WTC11 (cell line): ENCODE data around the gene CACNA1A. TPM values are rescaled to one million over a fixed set of nuclear protein-coding genes. Genes with fewer than 3 reads are reported as not detected.

Experiments
- ATAC-seq: fragments of 200-7000 bp; cut with Tn5 transposase; 2 replicates; pipeline ENCODE4 v1.10.0; 2021; ENCODE audit warnings: mild to moderate bottlenecking, moderate library complexity
- CTCF ChIA-PET: fragments of 300-600 bp; sonication (Branson Sonifier 250); formaldehyde crosslinking; loops from one replicate; lab custom pipeline; 2021; ENCODE audit warnings: antibody characterized with exemption; lab: Charles Lee
- POLR2A ChIA-PET: fragments of 350-600 bp; sonication (Branson Sonifier 250); formaldehyde crosslinking; loops from one replicate; lab custom pipeline; 2021; ENCODE audit warnings: antibody characterized with exemption; lab: Charles Lee
- DNase-seq: peaks from one replicate; pipeline ENCODE4 v3.0.0; 2021; ENCODE audit warnings: low spot score
- H3K27ac Mint-ChIP-seq: 2 replicates; pipeline ENCODE4 v1.8.0; 2021; ENCODE audit warnings: mixed read lengths
- H3K27me3 Mint-ChIP-seq: 2 replicates; pipeline ENCODE4 v1.8.0; 2021; ENCODE audit warnings: low read depth, mild to moderate bottlenecking, moderate library complexity, mixed read lengths
- H3K36me3 Mint-ChIP-seq: 2 replicates; pipeline ENCODE4 v1.8.0; 2021; ENCODE audit warnings: mixed read lengths
- H3K4me1 Mint-ChIP-seq: 2 replicates; pipeline ENCODE4 v1.8.0; 2022; ENCODE audit warnings: mixed read lengths
- H3K4me3 Mint-ChIP-seq: 2 replicates; pipeline ENCODE4 v1.8.0; 2021; ENCODE audit warnings: mild to moderate bottlenecking, moderate library complexity, mixed read lengths
- H3K9me3 Mint-ChIP-seq: 2 replicates; pipeline ENCODE4 v1.8.0; 2021; ENCODE audit warnings: mixed read lengths
- IRF2 ChIP-seq: sonication (generic); formaldehyde crosslinking; IDR thresholded peaks from 2 replicates; pipeline ENCODE4 v1.8.0; 2022; ENCODE audit warnings: low read depth, missing genetic modification reagents, borderline replicate concordance
- NFATC4 ChIP-seq: fragments of 250-450 bp; sonication (Bioruptor Pico); IDR thresholded peaks from 2 replicates; pipeline ENCODE4 v1.9.0; 2021; ENCODE audit warnings: mild to moderate bottlenecking
- RORB ChIP-seq: fragments of 250-450 bp; sonication (Bioruptor Pico); IDR thresholded peaks from 2 replicates; pipeline ENCODE4 v1.9.0; 2021; ENCODE audit warnings: mild to moderate bottlenecking
- TEAD1 ChIP-seq: sonication (generic); formaldehyde crosslinking; IDR thresholded peaks from 2 replicates; pipeline ENCODE4 v1.8.0; 2022; ENCODE audit warnings: mild to moderate bottlenecking, missing genetic modification reagents
- total RNA-seq: library from RNA; stranded (reverse); gene quantifications from 3 replicates; pipeline ENCODE4 v1.2.3, GENCODE V29; 2021
- TF ChIP-seq, protein P1 (sequence below): sonication (generic); formaldehyde crosslinking; IDR thresholded peaks from 2 replicates; pipeline ENCODE4 v1.8.1; 2023; ENCODE audit warnings: mild to moderate bottlenecking, moderate library complexity, missing genetic modification reagents
- TF ChIP-seq, protein P2 (sequence below): sonication (generic); formaldehyde crosslinking; IDR thresholded peaks from 2 replicates; pipeline ENCODE4 v1.8.0; 2022; ENCODE audit warnings: missing genetic modification reagents
- TF ChIP-seq, protein P3 (sequence below): fragments of 250-450 bp; sonication (Bioruptor Pico); IDR thresholded peaks from 2 replicates; pipeline ENCODE4 v1.9.0; 2021; ENCODE audit warnings: mild to moderate bottlenecking, borderline replicate concordance
- TF ChIP-seq, protein P4 (sequence below): sonication (generic); formaldehyde crosslinking; IDR thresholded peaks from 2 replicates; pipeline ENCODE4 v1.8.1; 2023; ENCODE audit warnings: mild to moderate bottlenecking, missing genetic modification reagents, borderline replicate concordance
- TF ChIP-seq, protein P5 (sequence below): sonication (generic); formaldehyde crosslinking; IDR thresholded peaks from 2 replicates; pipeline ENCODE4 v1.8.1; 2022; ENCODE audit warnings: mild to moderate bottlenecking, missing genetic modification reagents, moderate library complexity, borderline replicate concordance
- TF ChIP-seq, protein P6 (sequence below): fragments of 250-450 bp; sonication (Bioruptor Pico); IDR thresholded peaks from 2 replicates; pipeline ENCODE4 v1.9.0; 2021; ENCODE audit warnings: moderate library complexity, mild to moderate bottlenecking, inconsistent platforms, borderline replicate concordance

Gene CACNA1A
- total RNA-seq, 1 experiment from 2014 or later, result 28.9 TPM

DNA sequence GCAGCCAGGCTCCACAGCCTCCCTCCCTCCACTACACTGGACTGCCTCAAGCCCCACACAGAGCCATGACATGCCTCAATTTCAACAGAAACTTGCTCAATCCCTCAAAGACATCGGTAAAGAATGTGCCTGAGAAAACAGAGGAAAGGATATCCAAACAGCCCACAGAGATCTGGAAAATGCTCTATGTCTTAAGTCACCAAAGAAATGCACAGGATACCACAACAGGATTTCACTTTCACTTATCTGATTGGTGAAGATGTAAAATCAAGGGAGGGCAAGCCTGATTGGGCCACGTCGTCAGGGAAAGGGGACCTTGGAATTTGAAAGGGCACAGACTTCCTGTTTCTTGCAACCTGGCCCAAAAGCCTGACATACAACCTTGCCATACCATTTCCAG, 14.2 kb downstream of the CACNA1A start:
- Mint-ChIP-seq H3K4me3 (no peak overlapping the region), H3K36me3 (peaks cover 3% of the 10 kb centered on the region; the same call in 1 of the 2 replicates), H3K4me1 (peaks cover 25% of the 10 kb centered on the region), H3K9me3 (peaks cover 5% of the 10 kb centered on the region), H3K27ac (peak overlapping the region; percentile 76), H3K27me3 (no peaks in the 10 kb centered on the region)
- no peak for DNase-seq
- ChIA-PET CTCF (interaction anchor here (0.9 kb wide), 1 partner anchor 83 kb away, joined by 3 read pairs; no protein-coding TSS in a partner anchor), POLR2A (no interaction called here)
- TF ChIP-seq, protein P1, sequence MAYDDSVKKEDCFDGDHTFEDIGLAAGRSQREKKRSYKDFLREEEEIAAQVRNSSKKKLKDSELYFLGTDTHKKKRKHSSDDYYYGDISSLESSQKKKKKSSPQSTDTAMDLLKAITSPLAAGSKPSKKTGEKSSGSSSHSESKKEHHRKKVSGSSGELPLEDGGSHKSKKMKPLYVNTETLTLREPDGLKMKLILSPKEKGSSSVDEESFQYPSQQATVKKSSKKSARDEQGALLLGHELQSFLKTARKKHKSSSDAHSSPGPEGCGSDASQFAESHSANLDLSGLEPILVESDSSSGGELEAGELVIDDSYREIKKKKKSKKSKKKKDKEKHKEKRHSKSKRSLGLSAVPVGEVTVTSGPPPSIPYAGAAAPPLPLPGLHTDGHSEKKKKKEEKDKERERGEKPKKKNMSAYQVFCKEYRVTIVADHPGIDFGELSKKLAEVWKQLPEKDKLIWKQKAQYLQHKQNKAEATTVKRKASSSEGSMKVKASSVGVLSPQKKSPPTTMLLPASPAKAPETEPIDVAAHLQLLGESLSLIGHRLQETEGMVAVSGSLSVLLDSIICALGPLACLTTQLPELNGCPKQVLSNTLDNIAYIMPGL (CRISPR knock-in tag), result no peak
- TF ChIP-seq, protein P2, sequence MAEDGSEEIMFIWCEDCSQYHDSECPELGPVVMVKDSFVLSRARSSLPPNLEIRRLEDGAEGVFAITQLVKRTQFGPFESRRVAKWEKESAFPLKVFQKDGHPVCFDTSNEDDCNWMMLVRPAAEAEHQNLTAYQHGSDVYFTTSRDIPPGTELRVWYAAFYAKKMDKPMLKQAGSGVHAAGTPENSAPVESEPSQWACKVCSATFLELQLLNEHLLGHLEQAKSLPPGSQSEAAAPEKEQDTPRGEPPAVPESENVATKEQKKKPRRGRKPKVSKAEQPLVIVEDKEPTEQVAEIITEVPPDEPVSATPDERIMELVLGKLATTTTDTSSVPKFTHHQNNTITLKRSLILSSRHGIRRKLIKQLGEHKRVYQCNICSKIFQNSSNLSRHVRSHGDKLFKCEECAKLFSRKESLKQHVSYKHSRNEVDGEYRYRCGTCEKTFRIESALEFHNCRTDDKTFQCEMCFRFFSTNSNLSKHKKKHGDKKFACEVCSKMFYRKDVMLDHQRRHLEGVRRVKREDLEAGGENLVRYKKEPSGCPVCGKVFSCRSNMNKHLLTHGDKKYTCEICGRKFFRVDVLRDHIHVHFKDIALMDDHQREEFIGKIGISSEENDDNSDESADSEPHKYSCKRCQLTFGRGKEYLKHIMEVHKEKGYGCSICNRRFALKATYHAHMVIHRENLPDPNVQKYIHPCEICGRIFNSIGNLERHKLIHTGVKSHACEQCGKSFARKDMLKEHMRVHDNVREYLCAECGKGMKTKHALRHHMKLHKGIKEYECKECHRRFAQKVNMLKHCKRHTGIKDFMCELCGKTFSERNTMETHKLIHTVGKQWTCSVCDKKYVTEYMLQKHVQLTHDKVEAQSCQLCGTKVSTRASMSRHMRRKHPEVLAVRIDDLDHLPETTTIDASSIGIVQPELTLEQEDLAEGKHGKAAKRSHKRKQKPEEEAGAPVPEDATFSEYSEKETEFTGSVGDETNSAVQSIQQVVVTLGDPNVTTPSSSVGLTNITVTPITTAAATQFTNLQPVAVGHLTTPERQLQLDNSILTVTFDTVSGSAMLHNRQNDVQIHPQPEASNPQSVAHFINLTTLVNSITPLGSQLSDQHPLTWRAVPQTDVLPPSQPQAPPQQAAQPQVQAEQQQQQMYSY (CRISPR knock-in tag), result no peak
- TF ChIP-seq, protein P3, sequence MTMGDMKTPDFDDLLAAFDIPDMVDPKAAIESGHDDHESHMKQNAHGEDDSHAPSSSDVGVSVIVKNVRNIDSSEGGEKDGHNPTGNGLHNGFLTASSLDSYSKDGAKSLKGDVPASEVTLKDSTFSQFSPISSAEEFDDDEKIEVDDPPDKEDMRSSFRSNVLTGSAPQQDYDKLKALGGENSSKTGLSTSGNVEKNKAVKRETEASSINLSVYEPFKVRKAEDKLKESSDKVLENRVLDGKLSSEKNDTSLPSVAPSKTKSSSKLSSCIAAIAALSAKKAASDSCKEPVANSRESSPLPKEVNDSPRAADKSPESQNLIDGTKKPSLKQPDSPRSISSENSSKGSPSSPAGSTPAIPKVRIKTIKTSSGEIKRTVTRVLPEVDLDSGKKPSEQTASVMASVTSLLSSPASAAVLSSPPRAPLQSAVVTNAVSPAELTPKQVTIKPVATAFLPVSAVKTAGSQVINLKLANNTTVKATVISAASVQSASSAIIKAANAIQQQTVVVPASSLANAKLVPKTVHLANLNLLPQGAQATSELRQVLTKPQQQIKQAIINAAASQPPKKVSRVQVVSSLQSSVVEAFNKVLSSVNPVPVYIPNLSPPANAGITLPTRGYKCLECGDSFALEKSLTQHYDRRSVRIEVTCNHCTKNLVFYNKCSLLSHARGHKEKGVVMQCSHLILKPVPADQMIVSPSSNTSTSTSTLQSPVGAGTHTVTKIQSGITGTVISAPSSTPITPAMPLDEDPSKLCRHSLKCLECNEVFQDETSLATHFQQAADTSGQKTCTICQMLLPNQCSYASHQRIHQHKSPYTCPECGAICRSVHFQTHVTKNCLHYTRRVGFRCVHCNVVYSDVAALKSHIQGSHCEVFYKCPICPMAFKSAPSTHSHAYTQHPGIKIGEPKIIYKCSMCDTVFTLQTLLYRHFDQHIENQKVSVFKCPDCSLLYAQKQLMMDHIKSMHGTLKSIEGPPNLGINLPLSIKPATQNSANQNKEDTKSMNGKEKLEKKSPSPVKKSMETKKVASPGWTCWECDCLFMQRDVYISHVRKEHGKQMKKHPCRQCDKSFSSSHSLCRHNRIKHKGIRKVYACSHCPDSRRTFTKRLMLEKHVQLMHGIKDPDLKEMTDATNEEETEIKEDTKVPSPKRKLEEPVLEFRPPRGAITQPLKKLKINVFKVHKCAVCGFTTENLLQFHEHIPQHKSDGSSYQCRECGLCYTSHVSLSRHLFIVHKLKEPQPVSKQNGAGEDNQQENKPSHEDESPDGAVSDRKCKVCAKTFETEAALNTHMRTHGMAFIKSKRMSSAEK, result no peak
- peak; percentile 53 for ATAC-seq

DNA sequence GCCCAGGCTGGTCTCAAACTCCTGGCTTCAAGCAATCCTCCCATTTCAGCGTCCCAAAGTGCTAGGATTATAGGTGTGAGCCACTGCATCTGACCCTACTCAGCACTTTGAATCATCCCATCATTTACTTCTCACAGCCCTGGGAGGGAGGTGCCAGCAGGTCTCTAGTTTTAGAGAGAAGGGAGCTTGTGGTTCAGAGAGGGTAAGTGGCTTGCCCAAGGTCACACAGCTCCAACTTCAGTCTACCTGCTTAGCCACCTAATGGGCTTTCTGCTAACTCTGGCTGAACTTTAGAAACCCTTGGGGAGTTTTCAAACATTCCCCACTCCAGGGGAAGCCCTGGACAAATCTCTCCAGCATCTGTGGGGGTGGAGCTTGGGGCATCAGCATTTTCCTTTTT, 18.3 kb downstream of the CACNA1A start:
- H3K9me3 Mint-ChIP-seq, result peaks cover 18% of the 10 kb centered on the region
- POLR2A ChIA-PET, result interaction anchor here (0.5 to 0.7 kb wide), 2 partner anchors 31 to 41 kb away, joined by 3 to 6 read pairs; no protein-coding TSS in a partner anchor
- no peak for ATAC-seq
- no peak overlapping the region for H3K4me3 Mint-ChIP-seq
- no peak overlapping the region for H3K27ac Mint-ChIP-seq
- H3K36me3 Mint-ChIP-seq, result peaks cover 13% of the 10 kb centered on the region
- TF ChIP-seq TEAD1 (CRISPR knock-in tag) (no peak), NFATC4 (no peak), IRF2 (CRISPR knock-in tag) (no peak), RORB (CRISPR knock-in tag) (no peak)
- TF ChIP-seq, protein P4, sequence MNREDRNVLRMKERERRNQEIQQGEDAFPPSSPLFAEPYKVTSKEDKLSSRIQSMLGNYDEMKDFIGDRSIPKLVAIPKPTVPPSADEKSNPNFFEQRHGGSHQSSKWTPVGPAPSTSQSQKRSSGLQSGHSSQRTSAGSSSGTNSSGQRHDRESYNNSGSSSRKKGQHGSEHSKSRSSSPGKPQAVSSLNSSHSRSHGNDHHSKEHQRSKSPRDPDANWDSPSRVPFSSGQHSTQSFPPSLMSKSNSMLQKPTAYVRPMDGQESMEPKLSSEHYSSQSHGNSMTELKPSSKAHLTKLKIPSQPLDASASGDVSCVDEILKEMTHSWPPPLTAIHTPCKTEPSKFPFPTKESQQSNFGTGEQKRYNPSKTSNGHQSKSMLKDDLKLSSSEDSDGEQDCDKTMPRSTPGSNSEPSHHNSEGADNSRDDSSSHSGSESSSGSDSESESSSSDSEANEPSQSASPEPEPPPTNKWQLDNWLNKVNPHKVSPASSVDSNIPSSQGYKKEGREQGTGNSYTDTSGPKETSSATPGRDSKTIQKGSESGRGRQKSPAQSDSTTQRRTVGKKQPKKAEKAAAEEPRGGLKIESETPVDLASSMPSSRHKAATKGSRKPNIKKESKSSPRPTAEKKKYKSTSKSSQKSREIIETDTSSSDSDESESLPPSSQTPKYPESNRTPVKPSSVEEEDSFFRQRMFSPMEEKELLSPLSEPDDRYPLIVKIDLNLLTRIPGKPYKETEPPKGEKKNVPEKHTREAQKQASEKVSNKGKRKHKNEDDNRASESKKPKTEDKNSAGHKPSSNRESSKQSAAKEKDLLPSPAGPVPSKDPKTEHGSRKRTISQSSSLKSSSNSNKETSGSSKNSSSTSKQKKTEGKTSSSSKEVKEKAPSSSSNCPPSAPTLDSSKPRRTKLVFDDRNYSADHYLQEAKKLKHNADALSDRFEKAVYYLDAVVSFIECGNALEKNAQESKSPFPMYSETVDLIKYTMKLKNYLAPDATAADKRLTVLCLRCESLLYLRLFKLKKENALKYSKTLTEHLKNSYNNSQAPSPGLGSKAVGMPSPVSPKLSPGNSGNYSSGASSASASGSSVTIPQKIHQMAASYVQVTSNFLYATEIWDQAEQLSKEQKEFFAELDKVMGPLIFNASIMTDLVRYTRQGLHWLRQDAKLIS (CRISPR knock-in tag), result no peak
- TF ChIP-seq, protein P5, sequence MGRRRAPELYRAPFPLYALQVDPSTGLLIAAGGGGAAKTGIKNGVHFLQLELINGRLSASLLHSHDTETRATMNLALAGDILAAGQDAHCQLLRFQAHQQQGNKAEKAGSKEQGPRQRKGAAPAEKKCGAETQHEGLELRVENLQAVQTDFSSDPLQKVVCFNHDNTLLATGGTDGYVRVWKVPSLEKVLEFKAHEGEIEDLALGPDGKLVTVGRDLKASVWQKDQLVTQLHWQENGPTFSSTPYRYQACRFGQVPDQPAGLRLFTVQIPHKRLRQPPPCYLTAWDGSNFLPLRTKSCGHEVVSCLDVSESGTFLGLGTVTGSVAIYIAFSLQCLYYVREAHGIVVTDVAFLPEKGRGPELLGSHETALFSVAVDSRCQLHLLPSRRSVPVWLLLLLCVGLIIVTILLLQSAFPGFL (CRISPR knock-in tag), result no peak
- TF ChIP-seq, protein P6, sequence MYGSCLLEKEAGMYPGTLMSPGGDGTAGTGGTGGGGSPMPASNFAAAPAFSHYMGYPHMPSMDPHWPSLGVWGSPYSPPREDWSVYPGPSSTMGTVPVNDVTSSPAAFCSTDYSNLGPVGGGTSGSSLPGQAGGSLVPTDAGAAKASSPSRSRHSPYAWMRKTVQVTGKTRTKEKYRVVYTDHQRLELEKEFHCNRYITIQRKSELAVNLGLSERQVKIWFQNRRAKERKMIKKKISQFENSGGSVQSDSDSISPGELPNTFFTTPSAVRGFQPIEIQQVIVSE (CRISPR knock-in tag), result no peak
- peaks cover 5% of the 10 kb centered on the region for H3K27me3 Mint-ChIP-seq
- CTCF ChIA-PET, result interaction anchor here (0.6 kb wide), 1 partner anchor 14 kb away, joined by 3 read pairs; no protein-coding TSS in a partner anchor
- no peak for DNase-seq
- peaks cover 21% of the 10 kb centered on the region for H3K4me1 Mint-ChIP-seq
